Amniotic epithelial cell (primary cell): Measurements from ENCODE around the gene SPPL2C.
"Not testable (repeated sequence)": the region's sequence is repeated elsewhere in the genome, so short reads cannot be mapped to it uniquely, and the experiment has no call there.

Source experiments
- DNase-seq: peaks from one replicate; pipeline ENCODE4 v3.0.0-alpha.2; 2010; ENCODE audit warnings: low read depth

Gene SPPL2C

GRCh38 chr17:45851022-45851421, 6.3 kb downstream of the SPPL2C start:
- no peak for DNase-seq

DNA sequence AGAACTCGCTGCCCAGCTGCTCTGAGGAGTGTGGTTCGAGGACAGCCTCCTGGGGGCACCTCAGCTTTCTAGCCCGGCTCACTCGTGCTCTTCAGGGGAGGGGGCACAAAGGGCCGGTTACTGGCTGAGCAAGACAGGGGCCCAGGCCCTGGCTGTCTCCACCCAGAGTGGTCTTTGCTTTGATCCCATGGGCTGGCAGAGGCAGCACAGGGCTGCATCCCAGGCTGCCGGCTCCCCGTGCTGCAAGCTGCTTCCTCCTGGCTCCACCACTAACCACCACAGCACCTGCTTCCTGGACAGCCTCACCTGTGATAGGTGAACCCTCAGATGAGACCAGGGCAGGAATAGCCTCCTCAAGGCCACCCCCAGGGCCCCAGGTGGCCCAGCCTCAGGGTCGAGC, 6.8 kb downstream of the SPPL2C start:
- DNase-seq: no peak

DNA sequence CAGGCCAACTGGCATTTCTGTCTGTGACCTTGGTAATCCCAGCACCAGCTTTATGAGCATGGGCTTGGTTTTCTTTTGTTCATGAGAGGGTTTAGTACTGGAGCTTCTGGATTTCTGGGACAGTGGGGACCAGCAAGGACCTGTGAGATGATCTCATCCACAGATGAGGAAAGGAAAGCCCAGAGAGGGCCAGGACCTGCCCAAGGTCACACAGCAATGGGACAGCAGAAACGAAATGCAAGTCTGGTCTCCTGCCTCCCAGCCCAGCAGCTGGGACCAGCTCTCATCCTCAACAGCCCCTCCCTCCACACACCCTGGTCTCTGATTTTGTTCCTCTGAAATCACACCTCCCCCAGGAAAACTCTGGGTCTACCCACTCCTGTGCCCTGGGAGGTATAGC, 7.2 kb downstream of the SPPL2C start:
- no peak for DNase-seq

- peak; percentile 37 for DNase-seq
Observed at GRCh38 chr17:45852535-45853297, 8.0 kb downstream of the SPPL2C start.

DNA sequence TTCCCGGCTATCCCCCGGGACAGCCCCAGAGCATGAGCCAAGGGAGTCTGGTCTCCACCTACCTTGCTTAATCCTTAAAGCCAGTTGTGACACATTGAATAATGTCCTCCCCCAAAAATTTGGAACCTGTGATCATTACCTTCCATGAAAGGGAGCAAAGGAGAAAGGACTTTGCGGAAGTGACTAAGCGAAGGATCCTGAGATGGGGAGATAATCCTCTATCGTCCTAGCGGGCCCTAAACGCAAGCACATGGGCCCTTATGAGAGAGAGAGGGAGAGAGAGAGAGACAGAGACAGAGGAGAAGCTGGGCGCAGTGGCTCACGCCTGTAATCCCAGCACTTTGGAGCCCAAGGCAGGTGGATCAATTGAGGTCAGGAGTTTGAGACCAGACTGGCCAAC, 9.5 kb downstream of the SPPL2C start:
- no peak for DNase-seq

- no peak for DNase-seq
Observed at GRCh38 chr17:45855691-45856336, 11.1 kb downstream of the SPPL2C start.

DNA sequence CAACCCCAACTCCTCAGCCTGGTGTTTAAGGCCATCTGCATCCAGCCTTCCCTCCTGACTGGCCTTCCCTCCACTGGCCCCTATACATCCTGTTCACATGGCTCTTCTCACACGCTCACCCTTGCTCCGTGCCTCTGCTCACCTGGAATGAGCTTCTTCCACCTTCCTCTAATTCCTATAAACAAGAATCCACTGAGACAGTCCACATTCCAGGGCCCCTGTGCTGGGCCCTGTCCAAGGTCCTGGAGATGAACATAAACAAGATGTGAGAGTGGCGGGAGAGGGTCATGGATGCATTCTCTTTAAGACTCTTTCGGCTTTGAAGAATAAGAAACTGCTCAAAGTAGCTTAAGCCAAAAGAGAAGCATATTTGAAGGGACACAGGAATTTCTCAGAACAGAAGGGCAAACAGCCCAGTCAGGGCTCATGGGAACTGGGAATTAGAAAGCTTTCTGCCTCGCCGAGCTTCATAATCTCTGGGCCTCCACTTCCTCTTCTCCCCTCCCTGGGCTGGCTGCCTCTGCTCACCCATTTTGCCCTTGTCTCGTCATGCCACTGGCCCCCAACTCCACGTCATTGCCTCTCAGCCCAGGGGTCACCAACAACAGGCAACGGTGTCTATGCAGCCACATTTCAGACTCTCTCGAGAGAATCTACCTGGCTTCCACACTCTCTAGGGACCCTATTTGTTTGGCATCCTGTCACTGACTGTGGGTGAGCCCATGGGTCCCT, 13.5 kb downstream of the SPPL2C start:
- DNase-seq: peak; percentile 37

DNA sequence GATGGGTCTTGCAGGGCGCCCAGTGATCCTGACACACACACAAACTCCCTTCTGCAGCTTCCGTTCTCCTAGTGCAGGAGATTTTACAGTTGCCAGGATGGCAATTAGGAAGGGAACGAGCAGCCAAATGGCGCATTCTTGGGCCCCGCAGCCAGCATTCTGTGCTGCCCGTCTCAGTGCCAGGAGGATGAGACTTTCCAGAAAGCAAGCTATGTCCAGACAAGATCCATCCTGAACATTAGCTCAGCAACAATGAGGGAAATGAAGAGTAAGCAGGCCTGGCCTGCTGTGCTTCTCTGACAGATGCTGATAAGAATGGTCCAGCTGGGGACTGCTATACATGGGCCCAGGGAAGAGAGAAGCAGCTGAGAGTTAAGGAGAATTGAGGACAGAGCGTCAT, 16.5 kb downstream of the SPPL2C start:
- no peak for DNase-seq

- not testable (repeated sequence) for DNase-seq
Observed at GRCh38 chr17:45862127-45862526, 17.4 kb downstream of the SPPL2C start.

DNA sequence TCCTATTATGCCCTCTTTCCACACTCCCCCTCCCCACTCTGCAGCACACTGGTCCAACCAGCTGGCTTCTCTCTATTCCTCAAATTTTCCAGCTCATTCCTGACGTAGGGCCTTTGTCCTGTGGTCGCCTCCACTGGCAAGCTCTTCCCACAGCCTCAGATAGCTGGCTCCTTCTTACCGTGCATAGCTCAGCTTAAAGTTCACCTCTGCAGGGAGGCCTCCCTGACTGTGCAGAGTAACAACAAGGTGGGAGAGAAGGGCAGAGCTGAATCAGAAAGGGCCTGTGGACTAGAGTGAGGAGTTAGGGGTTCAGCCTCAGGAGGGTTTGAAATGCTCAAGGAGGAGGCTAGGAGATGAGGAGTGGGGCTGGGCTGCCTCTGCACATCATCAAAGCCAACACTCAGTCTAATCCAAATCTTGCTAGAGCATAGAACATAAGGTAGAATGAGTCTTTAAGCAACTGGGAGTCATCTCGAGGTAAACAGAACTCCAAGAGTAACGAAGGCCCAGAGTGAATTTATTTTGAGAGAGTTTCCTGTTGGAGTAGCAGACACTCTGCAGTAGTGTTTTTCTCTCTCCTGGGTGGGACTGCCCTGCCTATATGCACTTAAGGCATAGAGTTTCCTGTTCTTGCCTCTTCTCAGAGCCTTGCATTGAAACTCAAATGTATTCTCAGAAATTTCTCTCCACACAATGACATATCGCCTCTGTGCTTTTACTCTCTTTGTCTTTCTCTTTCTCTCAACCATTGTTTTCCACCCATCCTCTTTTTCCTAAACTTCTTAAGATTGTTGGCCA, 19.4 kb downstream of the SPPL2C start:
- no peak for DNase-seq

- DNase-seq: no peak
Observed at GRCh38 chr17:45867171-45867570, 22.5 kb downstream of the SPPL2C start.

DNA sequence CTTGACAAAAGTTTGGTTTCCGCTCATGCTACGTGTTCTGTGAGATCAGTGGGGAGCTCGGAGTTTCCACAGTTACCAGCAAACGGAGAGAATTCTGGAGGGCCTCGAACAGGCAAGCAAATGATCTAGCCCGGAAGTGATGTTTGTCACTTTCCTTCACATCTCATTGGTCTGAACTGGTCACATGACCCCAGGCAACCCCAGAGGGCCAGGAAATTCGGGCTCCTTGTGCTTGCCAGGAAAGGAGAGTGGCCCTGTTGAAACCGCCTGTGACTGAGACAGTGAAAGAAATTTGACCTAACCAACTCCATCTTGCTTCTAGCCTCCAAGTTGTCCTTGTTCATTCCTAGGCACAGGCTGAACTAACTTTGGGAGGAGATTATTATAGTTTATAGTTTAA, 23.0 kb downstream of the SPPL2C start:
- DNase-seq: no peak

- peak; percentile 72 for DNase-seq
Observed at GRCh38 chr17:45868276-45868675, 23.6 kb downstream of the SPPL2C start.

GRCh38 chr17:45869676-45870341, 25.1 kb downstream of the SPPL2C start:
- DNase-seq: no peak

GRCh38 chr17:45870342-45870974, 25.8 kb downstream of the SPPL2C start:
- DNase-seq: no peak

- DNase-seq: no peak
Observed at GRCh38 chr17:45871718-45872117, 27.0 kb downstream of the SPPL2C start.

DNA sequence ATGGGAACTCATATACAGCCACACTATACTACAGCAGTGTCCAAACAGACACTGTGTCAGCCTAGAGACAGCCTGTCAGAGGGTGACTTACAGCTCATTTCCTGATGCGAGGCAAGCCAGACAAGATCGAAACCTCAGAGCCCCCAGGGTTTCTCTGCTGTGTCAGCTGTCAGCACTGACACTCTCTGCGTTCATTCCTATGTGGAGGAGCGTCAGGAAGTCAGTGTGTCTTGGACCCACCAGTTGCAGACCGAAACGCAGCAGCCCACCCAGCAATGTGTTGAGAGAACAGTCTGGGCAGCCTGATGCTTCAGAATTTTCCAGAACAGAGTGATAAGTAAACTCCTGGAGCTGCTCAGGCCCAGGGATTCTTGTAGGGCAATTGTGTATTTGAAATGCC, 29.0 kb downstream of the SPPL2C start:
- DNase-seq: no peak

GRCh38 chr17:45874151-45874550, 29.5 kb downstream of the SPPL2C start:
- no peak for DNase-seq

DNA sequence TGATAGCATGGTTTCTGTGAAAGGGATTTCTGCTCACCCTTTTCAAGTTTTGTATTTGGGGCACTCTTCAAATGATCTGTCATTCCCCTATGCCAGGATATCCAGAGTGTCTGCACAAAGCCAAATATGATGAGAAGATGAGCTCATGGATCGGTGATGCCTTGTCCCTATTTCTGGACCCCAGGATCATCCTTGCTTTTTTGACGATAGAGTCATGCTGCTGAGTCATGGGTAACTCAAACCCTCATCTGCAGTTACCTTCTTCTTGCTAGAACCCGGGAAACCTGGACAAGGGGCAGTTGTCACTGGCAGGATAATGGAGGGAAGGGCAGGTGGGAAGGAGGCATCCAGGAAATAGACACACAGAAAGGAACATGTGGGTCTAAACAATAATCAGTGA, 31.9 kb downstream of the SPPL2C start:
- no peak for DNase-seq

- DNase-seq: no peak
Observed at GRCh38 chr17:45877467-45877866, 32.8 kb downstream of the SPPL2C start.

- DNase-seq: no peak
Observed at GRCh38 chr17:45883063-45883462, 38.4 kb downstream of the SPPL2C start.
